Frontal cortex (tissue), 4 donors: Measurements from ENCODE around the gene CFB. TPM values are rescaled to one million over a fixed set of nuclear protein-coding genes. Genes with fewer than 3 reads are reported as not detected.

Experiments used
- DNase-seq, 2 donors: peaks; one replicate each; pipeline ENCODE4 v3.0.0; 2012; ENCODE audit warnings: low spot score in 2 of 2
- FAIRE-seq: peaks from 2 replicates; lab custom pipeline; 2012; peaks lifted over from hg19 to GRCh38; lab: Jason Lieb, UNC
- total RNA-seq: library from RNA; depleted of rRNA; stranded (reverse); fragments of >200 nt; gene quantifications from one replicate; pipeline ENCODE4 v1.2.3, GENCODE V29; 2014
- donor health status: control.
- donor health status: control.
- donor health status: control.

Gene CFB
- total RNA-seq, 1 donor from 2014 or later = 0.82 TPM

- DNase-seq = no peak
- no peak for FAIRE-seq
Measured at GRCh38 chr6:31947070-31947675, 1.3 kb downstream of the CFB start.

GRCh38 chr6:31947864-31948263 is 2.0 kb downstream of the CFB start:
- FAIRE-seq = no peak
- no peak for DNase-seq

- DNase-seq (no peak), FAIRE-seq (no peak)
Measured at GRCh38 chr6:31948306-31948705, 2.4 kb downstream of the CFB start.

DNA sequence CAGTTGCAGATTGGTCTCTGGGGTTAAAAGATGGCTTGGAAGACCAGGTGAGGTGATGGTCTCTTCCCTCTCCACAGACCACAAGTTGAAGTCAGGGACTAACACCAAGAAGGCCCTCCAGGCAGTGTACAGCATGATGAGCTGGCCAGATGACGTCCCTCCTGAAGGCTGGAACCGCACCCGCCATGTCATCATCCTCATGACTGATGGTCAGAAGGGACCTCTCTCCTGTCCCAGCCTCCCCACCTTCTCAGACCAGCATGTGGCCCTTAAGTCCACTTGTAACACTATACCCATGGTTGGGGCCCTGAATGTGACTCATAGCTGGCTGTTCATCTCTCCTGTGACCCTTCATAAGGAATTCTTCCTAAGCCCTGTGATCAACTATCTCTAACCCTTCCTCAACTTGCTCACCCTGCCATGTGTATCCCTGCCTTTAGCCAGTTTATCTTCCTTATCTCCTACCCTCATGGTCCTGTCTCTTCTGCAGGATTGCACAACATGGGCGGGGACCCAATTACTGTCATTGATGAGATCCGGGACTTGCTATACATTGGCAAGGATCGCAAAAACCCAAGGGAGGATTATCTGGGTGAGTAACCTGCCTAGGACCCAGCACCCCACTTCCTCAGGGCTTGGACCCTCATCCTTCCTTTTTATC is 3.0 kb downstream of the CFB start:
- FAIRE-seq (no peak), DNase-seq (no peak)

- no peak for DNase-seq
- no peak for FAIRE-seq
Measured at GRCh38 chr6:31949926-31950548, 4.1 kb downstream of the CFB start.

GRCh38 chr6:31952140-31952805 is 6.4 kb downstream of the CFB start:
- peak; percentile 47 to 67 for DNase-seq
- no peak for FAIRE-seq

- FAIRE-seq = no peak
- DNase-seq = no peak
Measured at GRCh38 chr6:31952890-31953289, 7.0 kb downstream of the CFB start.

- DNase-seq = no peak
- no peak for FAIRE-seq
Measured at GRCh38 chr6:31954511-31954910, 8.6 kb downstream of the CFB start.

DNA sequence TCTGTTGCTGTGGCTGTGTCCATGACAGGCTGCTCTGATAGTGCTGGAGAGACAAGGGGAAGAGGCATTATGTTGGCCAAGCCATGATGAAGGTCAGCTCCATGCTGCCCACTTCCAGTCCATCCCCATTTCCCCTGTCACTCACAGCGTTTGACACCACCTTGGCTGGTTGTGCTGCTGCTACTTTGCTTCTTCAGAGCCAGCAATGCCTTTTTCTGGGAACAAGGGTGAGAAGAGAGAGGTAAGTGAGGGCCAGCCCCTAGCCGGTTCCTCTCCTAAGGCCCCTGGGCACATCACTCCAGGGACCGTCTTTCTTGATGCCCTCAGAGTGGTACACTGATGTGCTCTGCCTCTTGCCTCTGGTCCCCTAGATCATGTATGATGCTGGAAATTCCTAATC is 10.9 kb downstream of the CFB start:
- FAIRE-seq = no peak

DNA sequence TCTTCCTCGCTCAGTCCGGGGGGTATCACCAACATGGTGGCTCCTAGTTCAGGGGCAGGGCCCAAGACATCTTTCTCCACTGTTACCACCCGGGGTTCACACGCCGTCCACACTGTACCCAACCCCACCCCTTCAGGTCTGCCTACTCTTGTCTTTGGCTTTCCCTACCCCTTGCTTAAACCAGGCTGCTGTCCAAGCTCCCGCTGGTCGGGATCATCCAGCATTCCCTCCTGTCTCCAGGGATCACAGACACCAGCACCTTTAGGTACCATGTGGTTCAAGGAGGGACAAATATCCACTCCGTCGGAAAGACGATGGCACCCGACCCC is 12.5 kb downstream of the CFB start:
- no peak for FAIRE-seq
- no peak for DNase-seq

More for the DNA sequence above, 10.9 kb downstream of the CFB start:
- DNase-seq = no peak

DNA sequence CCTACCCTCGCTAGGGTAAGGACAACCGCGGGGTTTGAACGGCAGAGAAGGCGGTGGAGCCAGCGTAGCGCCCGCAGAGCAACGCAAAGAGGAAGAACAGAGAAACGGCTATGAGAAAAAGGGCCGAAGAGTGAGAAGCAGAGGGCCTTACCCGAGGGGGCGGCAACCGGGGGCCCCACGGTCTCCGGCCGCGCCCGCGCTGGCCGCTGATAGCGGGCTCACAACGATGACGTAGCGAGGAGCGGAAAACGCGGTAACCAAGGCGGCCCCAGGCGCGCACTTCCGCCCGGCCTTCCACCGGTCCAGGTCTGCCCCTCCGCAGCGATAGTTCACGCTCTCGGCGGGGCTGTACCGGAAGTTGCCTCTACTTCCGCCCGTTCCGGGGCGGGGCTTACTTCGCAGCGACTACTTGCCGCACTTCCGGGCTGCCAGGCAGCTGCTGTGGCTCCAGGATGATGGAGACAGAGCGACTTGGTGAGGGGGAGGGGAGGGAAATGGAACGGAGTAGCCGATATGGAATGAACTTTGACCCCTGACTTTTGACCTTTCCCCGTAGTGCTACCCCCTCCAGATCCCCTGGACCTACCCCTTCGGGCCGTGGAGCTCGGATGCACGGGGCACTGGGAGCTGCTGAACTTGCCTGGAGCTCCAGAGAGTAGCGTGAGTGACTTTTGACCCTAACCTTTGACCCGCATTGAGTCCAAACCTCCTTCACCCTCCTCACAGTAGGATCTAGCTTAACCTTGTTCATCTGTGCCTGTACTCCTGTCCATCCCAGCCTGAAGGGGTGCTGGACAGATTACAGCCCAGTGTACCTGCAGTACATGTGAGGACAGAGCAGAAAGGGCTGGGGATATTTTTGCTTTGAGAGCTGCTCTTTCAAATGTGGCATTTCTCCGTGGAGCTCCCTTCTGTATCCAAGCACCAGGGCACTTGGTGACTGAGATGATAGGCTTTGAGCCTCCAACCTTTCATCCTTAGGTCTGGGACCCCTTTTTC is 13.1 kb downstream of the CFB start, which contains the start of the genes NELFE and SKIC2:
Gene NELFE, minus strand, starts transcription at position 231 of the 999 bp plus-strand sequence. CDS start 525 bp downstream, outside the sequence.
Gene SKIC2, plus strand, starts transcription at position 435 of the 999 bp plus-strand sequence. Its CDS starts 18 bp downstream, at position 453.
- DNase-seq (peak; percentile 98 to 100), FAIRE-seq (peak; percentile 75)

GRCh38 chr6:31961616-31962015 is 15.7 kb downstream of the CFB start:
- FAIRE-seq (no peak), DNase-seq (no peak)

GRCh38 chr6:31963921-31964320 is 18.0 kb downstream of the CFB start:
- DNase-seq (no peak), FAIRE-seq (no peak)

DNA sequence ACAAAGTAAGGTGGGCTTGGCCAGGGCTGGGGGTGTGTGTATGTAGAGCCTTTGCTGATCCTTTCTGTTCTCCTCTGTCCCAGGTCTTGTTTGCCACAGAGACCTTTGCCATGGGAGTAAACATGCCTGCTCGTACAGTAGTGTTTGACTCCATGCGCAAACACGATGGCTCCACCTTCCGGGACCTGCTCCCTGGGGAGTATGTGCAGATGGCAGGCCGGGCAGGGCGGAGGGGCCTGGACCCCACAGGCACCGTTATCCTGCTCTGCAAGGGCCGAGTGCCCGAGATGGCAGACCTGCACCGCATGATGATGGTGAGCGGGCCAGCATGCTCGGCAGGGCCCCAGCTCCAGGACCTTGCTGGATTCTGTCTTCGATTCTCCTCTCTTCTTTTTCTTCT is 19.8 kb downstream of the CFB start:
- FAIRE-seq (no peak), DNase-seq (no peak)

GRCh38 chr6:31966506-31966905 is 20.6 kb downstream of the CFB start:
- DNase-seq = no peak
- FAIRE-seq = no peak

DNA sequence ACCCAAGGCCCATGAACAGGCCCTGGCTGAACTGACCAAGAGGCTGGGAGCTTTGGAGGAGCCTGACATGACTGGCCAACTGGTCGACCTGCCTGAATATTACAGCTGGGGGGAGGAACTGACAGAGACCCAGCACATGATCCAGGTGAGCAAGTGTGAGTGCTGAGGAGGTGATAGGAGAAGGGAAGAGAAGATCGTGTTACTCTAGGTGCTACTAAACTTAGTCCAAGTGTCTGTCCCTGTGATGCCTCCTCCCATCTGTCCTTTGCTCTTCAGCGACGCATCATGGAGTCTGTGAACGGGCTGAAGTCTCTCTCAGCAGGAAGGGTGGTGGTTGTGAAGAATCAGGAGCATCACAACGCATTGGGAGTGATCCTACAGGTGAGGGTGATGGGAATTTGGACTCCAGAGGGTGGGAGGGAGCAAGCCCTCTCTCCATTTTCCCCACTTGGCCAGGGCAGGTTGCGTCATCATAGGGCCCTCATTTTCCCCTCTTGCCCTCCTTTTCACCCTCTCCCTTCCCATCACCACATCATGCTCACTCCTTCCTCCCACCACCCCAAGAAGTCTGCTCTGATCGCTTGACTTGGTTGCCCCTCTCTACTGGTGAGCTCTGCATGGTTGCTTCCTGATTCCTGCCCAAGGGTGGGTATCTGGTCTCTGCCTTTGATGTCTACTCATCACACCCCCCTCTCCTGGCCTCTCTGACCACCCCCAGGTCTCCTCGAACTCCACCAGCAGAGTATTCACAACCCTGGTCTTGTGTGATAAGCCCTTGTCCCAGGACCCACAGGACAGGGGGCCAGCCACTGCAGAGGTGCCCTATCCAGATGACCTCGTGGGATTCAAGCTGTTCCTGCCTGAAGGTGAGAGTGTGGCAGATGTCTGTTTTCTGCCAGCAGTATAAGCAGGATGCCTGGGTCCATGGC is 21.4 kb downstream of the CFB start:
- FAIRE-seq = no peak
- DNase-seq = no peak

DNA sequence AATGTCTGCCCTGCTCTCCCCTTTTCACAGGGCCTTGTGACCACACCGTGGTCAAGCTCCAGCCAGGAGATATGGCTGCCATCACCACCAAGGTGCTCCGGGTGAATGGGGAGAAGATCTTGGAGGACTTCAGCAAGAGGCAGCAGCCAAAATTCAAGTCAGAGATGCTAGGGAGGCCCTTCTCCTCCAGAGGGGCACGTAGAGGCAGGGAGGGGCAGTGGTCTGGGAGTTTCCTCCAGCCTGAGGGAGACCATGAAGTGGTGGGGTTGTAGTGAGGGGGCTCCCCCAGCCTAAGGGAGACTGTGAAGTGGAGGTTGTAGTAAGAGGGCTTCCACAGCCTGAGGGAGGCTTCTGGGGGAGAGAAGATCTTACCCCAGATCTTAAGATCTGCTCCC is 22.0 kb downstream of the CFB start:
- DNase-seq (no peak), FAIRE-seq (no peak)

- no peak for FAIRE-seq
- DNase-seq = no peak
Measured at GRCh38 chr6:31968326-31968725, 22.4 kb downstream of the CFB start.
